Hepatocyte (in vitro differentiated cells): ENCODE results near the gene ZNF358. TPM values are rescaled to one million over a fixed set of nuclear protein-coding genes. Genes with fewer than 3 reads are reported as not detected.

Source experiments
- DNase-seq: peaks from one replicate; pipeline ENCODE4 v3.0.0-alpha.2; 2016; ENCODE audit warnings: low spot score
- H2AFZ ChIP-seq: fragments of 200-600 bp; sonication (generic); 2 replicates; pipeline ENCODE4 v1.6.0; 2016; ENCODE audit warnings: antibody characterized with exemption, mild to moderate bottlenecking
- H3K27ac ChIP-seq: fragments of 200-600 bp; sonication (generic); 2 replicates; pipeline ENCODE4 v1.5.1; 2016; ENCODE audit warnings: mild to moderate bottlenecking
- H3K27me3 ChIP-seq: fragments of 200-600 bp; sonication (generic); 2 replicates; pipeline ENCODE4 v1.6.1; 2016
- H3K36me3 ChIP-seq: fragments of 200-600 bp; sonication (generic); replicated peaks from 2 replicates; pipeline ENCODE4 v1.5.1; 2016; ENCODE audit warnings: low read depth; ENCODE audit not compliant: insufficient read depth
- H3K4me1 ChIP-seq: fragments of 200-600 bp; sonication (generic); 2 replicates; pipeline ENCODE4 v1.5.1; 2016; ENCODE audit warnings: mild to moderate bottlenecking, moderate library complexity; ENCODE audit not compliant: insufficient read depth
- H3K4me2 ChIP-seq: fragments of 200-600 bp; sonication (generic); 2 replicates; pipeline ENCODE4 v1.6.0; 2016
- H3K4me3 ChIP-seq: fragments of 200-600 bp; sonication (generic); 2 replicates; pipeline ENCODE4 v1.5.1; 2016; ENCODE audit warnings: mild to moderate bottlenecking
- H3K79me2 ChIP-seq: fragments of 200-600 bp; sonication (generic); 2 replicates; pipeline ENCODE4 v1.6.0; 2017; ENCODE audit warnings: mild to moderate bottlenecking
- H3K9me2 ChIP-seq: fragments of 200-600 bp; sonication (generic); replicated peaks from 2 replicates; pipeline ENCODE4 v1.6.0; 2017; ENCODE audit warnings: mild to moderate bottlenecking; ENCODE audit not compliant: insufficient read depth
- H3K9me3 ChIP-seq: fragments of 200-600 bp; sonication (generic); 2 replicates; pipeline ENCODE4 v1.5.1; 2016; ENCODE audit warnings: low read depth, mild to moderate bottlenecking
- H4K20me1 ChIP-seq: fragments of 200-600 bp; sonication (generic); 2 replicates; pipeline ENCODE4 v1.6.0; 2016; ENCODE audit warnings: mild to moderate bottlenecking; ENCODE audit not compliant: insufficient read depth, poor library complexity, severe bottlenecking
- CTCF ChIP-seq: fragments of 200-600 bp; sonication (generic); IDR thresholded peaks from 2 replicates; pipeline ENCODE4 v1.5.1; 2016; ENCODE audit warnings: antibody characterized with exemption, mild to moderate bottlenecking; ENCODE audit not compliant: poor library complexity
- EZH2 ChIP-seq: fragments of 200-600 bp; sonication (generic); IDR thresholded peaks from 2 replicates; pipeline ENCODE4 v1.6.1; 2016; ENCODE audit warnings: antibody characterized with exemption, mild to moderate bottlenecking, borderline replicate concordance
- EZH2phosphoT487 ChIP-seq: fragments of 200-600 bp; sonication (generic); IDR thresholded peaks from one replicate; pipeline ENCODE4 v1.6.1; 2018; ENCODE audit warnings: antibody characterized with exemption, mild to moderate bottlenecking, low read depth, moderate library complexity; ENCODE audit not compliant: unreplicated experiment, severe bottlenecking
- WGBS: methylation state at CpG from one replicate; pipeline ENCODE4 v1.1.6; 2016; ENCODE audit warnings: low lambda C conversion rate; ENCODE audit errors: missing lambda C conversion rate; 5-methylcytosine and 5-hydroxymethylcytosine counted together
- polyA plus RNA-seq: library from polyadenylated mRNA; unstranded; fragments of >200 nt; fragmentation: Nextera tagmentation; extraction: Ambion mirVana; gene quantifications from 2 replicates; pipeline ENCODE4 v1.2.1, GENCODE V29; 2016
- total RNA-seq: library from RNA; depleted of rRNA; stranded (reverse); fragments of >200 nt; gene quantifications from 2 replicates; pipeline ENCODE4 v1.2.3, GENCODE V29; 2014

Gene ZNF358
- total and polyA plus RNA-seq, 2 experiments from 2014 or later = 37.8 to 39.9 TPM

GRCh38 chr19:7524992-7525739 is 9.3 kb downstream of the ZNF358 start:
- Histone ChIP-seq H3K9me2 (no peaks in the 10 kb centered on the region), H3K4me1 (peaks cover 16% of the 10 kb centered on the region), H3K79me2 (peaks cover 12% of the 10 kb centered on the region), H3K27me3 (no peaks in the 10 kb centered on the region), H3K9me3 (no peaks in the 10 kb centered on the region), H3K36me3 (no peaks in the 10 kb centered on the region), H2AFZ (no peak overlapping the region), H4K20me1 (no peaks in the 10 kb centered on the region), H3K4me3 (no peak overlapping the region), H3K27ac (no peak overlapping the region), H3K4me2 (no peak overlapping the region)
- TF ChIP-seq CTCF (no peak), EZH2phosphoT487 (no peak), EZH2 (no peak)
- 94% methylated on average over 20 of the region's 20 CpGs for WGBS
- no peak for DNase-seq

GRCh38 chr19:7526059-7526929 is 10.4 kb downstream of the ZNF358 start:
- no peaks in the 10 kb centered on the region for H3K36me3 ChIP-seq
- no peaks in the 10 kb centered on the region for H3K9me2 ChIP-seq
- H3K4me1 ChIP-seq = peaks cover 16% of the 10 kb centered on the region
- H3K27me3 ChIP-seq = no peaks in the 10 kb centered on the region
- H3K27ac ChIP-seq = no peak overlapping the region
- peaks cover 12% of the 10 kb centered on the region for H3K79me2 ChIP-seq
- no peak overlapping the region for H3K4me2 ChIP-seq
- no peaks in the 10 kb centered on the region for H4K20me1 ChIP-seq
- TF ChIP-seq EZH2 (no peak), EZH2phosphoT487 (no peak), CTCF (no peak)
- H3K4me3 ChIP-seq = no peak overlapping the region
- no peaks in the 10 kb centered on the region for H3K9me3 ChIP-seq
- no peak for DNase-seq
- WGBS = 96% methylated on average over 27 of the region's 31 CpGs
- H2AFZ ChIP-seq = no peak overlapping the region

GRCh38 chr19:7527516-7528191 is 11.8 kb downstream of the ZNF358 start:
- Histone ChIP-seq H3K9me3 (no peaks in the 10 kb centered on the region), H3K27ac (no peak overlapping the region), H3K79me2 (peaks cover 12% of the 10 kb centered on the region), H3K27me3 (no peaks in the 10 kb centered on the region), H3K9me2 (no peaks in the 10 kb centered on the region), H3K4me3 (no peak overlapping the region), H3K4me1 (peaks cover 7% of the 10 kb centered on the region), H3K36me3 (no peaks in the 10 kb centered on the region), H3K4me2 (no peak overlapping the region), H4K20me1 (no peaks in the 10 kb centered on the region), H2AFZ (no peak overlapping the region)
- 89% methylated on average over 19 of the region's 25 CpGs for WGBS
- TF ChIP-seq EZH2 (no peak), CTCF (no peak), EZH2phosphoT487 (no peak)
- DNase-seq = no peak
